Uterus (tissue), 4 donors: ENCODE measurements around the gene RXYLT1. TPM values are rescaled to one million over a fixed set of nuclear protein-coding genes. Genes with fewer than 3 reads are reported as not detected.

Experiments used
- DNase-seq, 2 donors: peaks; one replicate each; pipeline ENCODE4 v3.0.0-alpha.2; 2019 to 2020
- H3K27ac ChIP-seq, 2 donors: fragments of 200-600 bp; sonication (generic); 1 replicate in 1 of 2; 2 replicates in 1 of 2; pipeline ENCODE4 v1.5.1; 2016 to 2018
- H3K27me3 ChIP-seq, 2 donors: fragments of 200-600 bp; sonication (generic); one replicate each; pipeline ENCODE4 v1.5.1; 2018 to 2019; ENCODE audit warnings: control low read depth in 1 of 2
- H3K36me3 ChIP-seq, 2 donors: fragments of 200-600 bp; sonication (generic); one replicate each; pipeline ENCODE4 v1.5.1; 2019; ENCODE audit warnings: control low read depth in 1 of 2
- H3K4me1 ChIP-seq, 2 donors: fragments of 200-600 bp; sonication (generic); one replicate each; pipeline ENCODE4 v1.5.1; 2018 to 2019; ENCODE audit warnings: control low read depth in 1 of 2
- H3K4me3 ChIP-seq, 2 donors: fragments of 200-600 bp; sonication (generic); 1 replicate in 1 of 2; 2 replicates in 1 of 2; pipeline ENCODE4 v1.5.1; 2018 to 2019; ENCODE audit warnings: mild to moderate bottlenecking in 1 of 2
- H3K9me3 ChIP-seq, 2 donors: fragments of 200-600 bp; sonication (generic); one replicate each; pipeline ENCODE4 v1.5.1; 2019; ENCODE audit warnings: control low read depth in 1 of 2
- CTCF ChIP-seq, 4 experiments: fragments of 200-600 bp in 2 of 4; fragments of 450-650 bp in 2 of 4; sonication (generic) in 2 of 4; IDR thresholded peaks; one replicate each; pipeline ENCODE4 v1.5.1; 2016 to 2019; ENCODE audit warnings: antibody characterized with exemption in 4 of 4, mild to moderate bottlenecking in 2 of 4, moderate library complexity in 1 of 4
- POLR2A ChIP-seq, 2 donors: fragments of 450-650 bp; IDR thresholded peaks; one replicate each; pipeline ENCODE4 v1.6.1; 2016; ENCODE audit warnings: antibody characterized with exemption in 2 of 2, mild to moderate bottlenecking in 1 of 2, moderate library complexity in 1 of 2
- intact Hi-C: fragments of 100-400 bp; cut with DNase I; formaldehyde crosslinking; loops from one replicate; pipeline ENCODE4 v1.15.1; 2023; ENCODE audit warnings: low total_unique reads
- total RNA-seq, 4 donors: library from RNA; depleted of rRNA in 3 of 4; stranded (reverse); fragments of >200 nt in 3 of 4; gene quantifications; one replicate each; pipeline versions ENCODE4 v1.1.0 to v1.2.4, GENCODE V29; 2014 to 2023
- donor health status: DM: yes; HTN: yes; CAD: no.

Gene RXYLT1
- total RNA-seq, 4 donors from 2014 or later: 2.0 to 24.2 (median 16.3) TPM

GRCh38 chr12:63804746-63805145 lies 25.0 kb downstream of the RXYLT1 start:
- Histone ChIP-seq H3K36me3 (no peaks in the 10 kb centered on the region), H3K27me3 (no peaks in the 10 kb centered on the region), H3K9me3 (no peaks in the 10 kb centered on the region), H3K4me1 (no peaks in the 10 kb centered on the region), H3K4me3 (no peak overlapping the region), H3K27ac (no peak overlapping the region)
- TF ChIP-seq POLR2A (IDR thresholded peaks at IDR 0.05): no peak
- no peak for TF ChIP-seq CTCF (IDR thresholded peaks at IDR 0.05)
- intact Hi-C loops: no loop called here
- no peak for DNase-seq

GRCh38 chr12:63805704-63806672 lies 26.3 kb downstream of the RXYLT1 start:
- TF ChIP-seq CTCF (IDR thresholded peaks at IDR 0.05) (no peak), POLR2A (IDR thresholded peaks at IDR 0.05) (no peak)
- Histone ChIP-seq H3K4me3 (no peak overlapping the region), H3K27me3 (no peaks in the 10 kb centered on the region), H3K9me3 (no peaks in the 10 kb centered on the region), H3K27ac (no peak overlapping the region), H3K4me1 (no peaks in the 10 kb centered on the region), H3K36me3 (no peaks in the 10 kb centered on the region)
- no peak for DNase-seq
- intact Hi-C loops: no loop called here

- DNase-seq: no peak
- Histone ChIP-seq H3K36me3 (no peaks in the 10 kb centered on the region), H3K4me3 (no peak overlapping the region), H3K27ac (no peak overlapping the region), H3K27me3 (no peaks in the 10 kb centered on the region), H3K4me1 (no peaks in the 10 kb centered on the region), H3K9me3 (no peaks in the 10 kb centered on the region)
- intact Hi-C loops: no loop called here
- TF ChIP-seq POLR2A (IDR thresholded peaks at IDR 0.05) (no peak), CTCF (IDR thresholded peaks at IDR 0.05) (no peak)
These were observed 28.9 kb downstream of the RXYLT1 start for GRCh38 chr12:63808631-63809030.

- no peaks in the 10 kb centered on the region for H3K27me3 ChIP-seq
- H3K36me3 ChIP-seq: no peaks in the 10 kb centered on the region
- H3K4me3 ChIP-seq: no peak overlapping the region
- TF ChIP-seq POLR2A (IDR thresholded peaks at IDR 0.05) (no peak), CTCF (IDR thresholded peaks at IDR 0.05) (no peak)
- no peaks in the 10 kb centered on the region for H3K4me1 ChIP-seq
- H3K9me3 ChIP-seq: no peaks in the 10 kb centered on the region
- intact Hi-C loops: no loop called here
- DNase-seq: no peak
- no peak overlapping the region for H3K27ac ChIP-seq
These were observed 29.9 kb downstream of the RXYLT1 start for GRCh38 chr12:63809566-63809965.

GRCh38 chr12:63811334-63811733 lies 31.6 kb downstream of the RXYLT1 start:
- no peak for DNase-seq
- Histone ChIP-seq H3K4me1 (no peaks in the 10 kb centered on the region), H3K4me3 (no peak overlapping the region), H3K9me3 (no peaks in the 10 kb centered on the region), H3K27ac (no peak overlapping the region), H3K27me3 (no peaks in the 10 kb centered on the region), H3K36me3 (no peaks in the 10 kb centered on the region)
- intact Hi-C loops: no loop called here
- TF ChIP-seq CTCF (IDR thresholded peaks at IDR 0.05) (no peak), POLR2A (IDR thresholded peaks at IDR 0.05) (no peak)
